Activated CD8-positive, alpha-beta memory T cell treated with anti-CD3 and anti-CD28 coated beads for 24 hours (primary cell): ENCODE results near the gene ZNF521.

ENCODE experiments used
- DNase-seq: peaks from one replicate; pipeline ENCODE4 v3.0.0-alpha.2; 2020

The ZNF521 gene

GRCh38 chr18:25016666-25017065 is 335.3 kb downstream of the ZNF521 start:
- no peak for DNase-seq

- DNase-seq = no peak
Measured at GRCh38 chr18:25016181-25016580, 335.8 kb downstream of the ZNF521 start.
